Measurements from ENCODE around the gene SOCS7.

- TF ChIP-seq CTCF (IDR thresholded peaks at IDR 0.05) (no peak), POLR2A (IDR thresholded peaks at IDR 0.05) (no peak)
Measured at GRCh38 chr17:38448208-38448771, 96.6 kb downstream of the SOCS7 start.
